Neutrophil (primary cell): ENCODE results near the gene OR5H14.

Experiments used
- H3K27ac ChIP-seq: fragments of 200-600 bp; sonication (generic); 2 replicates; pipeline ENCODE4 v1.5.1; 2016; ENCODE audit warnings: mild to moderate bottlenecking, moderate library complexity
- H3K27me3 ChIP-seq: fragments of 200-600 bp; sonication (generic); 2 replicates; pipeline ENCODE4 v1.6.0; 2016; ENCODE audit warnings: mild to moderate bottlenecking
- H3K36me3 ChIP-seq: fragments of 200-600 bp; sonication (generic); 2 replicates; pipeline ENCODE4 v1.5.1; 2017
- H3K4me1 ChIP-seq, 2 experiments: fragments of 200-600 bp in 1 of 2; sonication (generic) in 1 of 2; 1 replicate in 1 of 2; 2 replicates in 1 of 2; pipeline versions ENCODE4 v1.5.1 to v1.6.1; 2013 to 2016; ENCODE audit warnings: low read depth in 1 of 2, low read length in 1 of 2, mild to moderate bottlenecking in 1 of 2, moderate library complexity in 1 of 2; ENCODE audit not compliant: control insufficient read depth in 1 of 2, insufficient read depth in 1 of 2
- H3K4me3 ChIP-seq, 2 experiments: fragments of 200-600 bp in 1 of 2; sonication (generic) in 1 of 2; 1 replicate in 1 of 2; 2 replicates in 1 of 2; pipeline ENCODE4 v1.5.1; 2013 to 2016; ENCODE audit warnings: low read depth in 1 of 2, low read length in 1 of 2, mild to moderate bottlenecking in 1 of 2, moderate library complexity in 1 of 2
- H3K9me3 ChIP-seq: fragments of 200-600 bp; sonication (generic); 2 replicates; pipeline ENCODE4 v1.5.1; 2016
- TF ChIP-seq, protein P1 (sequence below): fragments of 200-600 bp; sonication (generic); IDR thresholded peaks from 2 replicates; pipeline ENCODE4 v1.5.1; 2016; ENCODE audit warnings: antibody characterized with exemption

Gene OR5H14

DNA sequence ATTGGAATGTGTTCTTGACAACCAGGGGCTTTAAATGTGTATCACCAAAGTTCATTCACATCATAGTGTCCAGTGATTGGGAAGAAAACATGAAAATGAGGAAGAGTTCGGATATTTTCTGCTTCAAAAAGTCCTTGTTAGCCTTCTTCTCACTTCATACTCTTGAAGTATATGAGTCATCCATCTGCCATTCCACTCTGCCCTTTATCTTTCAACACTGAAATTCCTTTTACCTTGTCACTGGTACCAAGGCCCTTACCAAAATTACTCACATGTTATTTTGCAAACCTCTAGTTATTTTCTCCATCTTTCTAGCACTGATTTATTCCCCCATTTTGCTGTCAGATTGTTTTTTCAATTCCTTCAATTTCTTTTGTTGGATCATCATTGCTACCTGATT is 51.7 kb downstream of the OR5H14 start:
- Histone ChIP-seq H3K9me3 (no peaks in the 10 kb centered on the region), H3K36me3 (no peaks in the 10 kb centered on the region)
- TF ChIP-seq, protein P1, sequence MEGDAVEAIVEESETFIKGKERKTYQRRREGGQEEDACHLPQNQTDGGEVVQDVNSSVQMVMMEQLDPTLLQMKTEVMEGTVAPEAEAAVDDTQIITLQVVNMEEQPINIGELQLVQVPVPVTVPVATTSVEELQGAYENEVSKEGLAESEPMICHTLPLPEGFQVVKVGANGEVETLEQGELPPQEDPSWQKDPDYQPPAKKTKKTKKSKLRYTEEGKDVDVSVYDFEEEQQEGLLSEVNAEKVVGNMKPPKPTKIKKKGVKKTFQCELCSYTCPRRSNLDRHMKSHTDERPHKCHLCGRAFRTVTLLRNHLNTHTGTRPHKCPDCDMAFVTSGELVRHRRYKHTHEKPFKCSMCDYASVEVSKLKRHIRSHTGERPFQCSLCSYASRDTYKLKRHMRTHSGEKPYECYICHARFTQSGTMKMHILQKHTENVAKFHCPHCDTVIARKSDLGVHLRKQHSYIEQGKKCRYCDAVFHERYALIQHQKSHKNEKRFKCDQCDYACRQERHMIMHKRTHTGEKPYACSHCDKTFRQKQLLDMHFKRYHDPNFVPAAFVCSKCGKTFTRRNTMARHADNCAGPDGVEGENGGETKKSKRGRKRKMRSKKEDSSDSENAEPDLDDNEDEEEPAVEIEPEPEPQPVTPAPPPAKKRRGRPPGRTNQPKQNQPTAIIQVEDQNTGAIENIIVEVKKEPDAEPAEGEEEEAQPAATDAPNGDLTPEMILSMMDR = no peak

More for the DNA sequence above, 51.7 kb downstream of the OR5H14 start:
- Histone ChIP-seq H3K4me3 (no peak overlapping the region), H3K27me3 (no peaks in the 10 kb centered on the region), H3K4me1 (no peaks in the 10 kb centered on the region), H3K27ac (no peak overlapping the region)
